HepG2 (cell line): ENCODE measurements around the gene PKP4. TPM values are rescaled to one million over a fixed set of nuclear protein-coding genes. Genes with fewer than 3 reads are reported as not detected.

ENCODE experiments used
- ATAC-seq: fragments of 200-7000 bp; cut with Tn5 transposase; 3 replicates; pipeline ENCODE4 v1.9.1; 2020; ENCODE audit warnings: mild to moderate bottlenecking, moderate library complexity
- BruUV-seq: library from RNA; stranded (reverse); fragments of 400-500 nt; replicated peaks from 2 replicates; lab custom pipeline; 2021; lab: Mats Ljungman, UMichigan
- CTCF ChIA-PET: fragments of 300-600 bp; formaldehyde crosslinking; extraction: SDS; loops from one replicate; lab custom pipeline; 2021; ENCODE audit warnings: low total read pairs, inconsistent platforms, low intra/inter-chr PET ratio; lab: Yijun Ruan, JAX
- POLR2A ChIA-PET: fragments of 350-600 bp; sonication (Branson Sonifier 250); formaldehyde crosslinking; loops from one replicate; lab custom pipeline; 2020; ENCODE audit warnings: antibody characterized with exemption, inconsistent platforms; lab: Yijun Ruan, JAX
- DNase-seq: peaks from one replicate; pipeline ENCODE4 v3.0.0-alpha.2; 2015; ENCODE audit warnings: low spot score
- FAIRE-seq: peaks from 3 replicates; lab custom pipeline; 2011; peaks lifted over from hg19 to GRCh38; lab: Jason Lieb, UNC
- H2AFZ ChIP-seq: one replicate; pipeline ENCODE4 v1.6.1; 2011; ENCODE audit warnings: low read length, inconsistent platforms
- H3K27ac ChIP-seq: fragments of 300-600 bp; 3 replicates; pipeline ENCODE4 v1.8.0; 2011; ENCODE audit warnings: mixed run types, mild to moderate bottlenecking, mixed read lengths, low read length, inconsistent platforms; ENCODE audit not compliant: insufficient read depth; ENCODE audit errors: extremely low read length
- H3K27me3 ChIP-seq, 2 experiments: fragments of 200-600 bp in 1 of 2; 2 replicates in 1 of 2; 3 replicates in 1 of 2; pipeline versions ENCODE4 v1.6.0 to v1.8.0; 2011; ENCODE audit warnings: low read length in 2 of 2, mild to moderate bottlenecking in 2 of 2, moderate library complexity in 2 of 2, inconsistent platforms in 1 of 2; ENCODE audit not compliant: insufficient read depth in 2 of 2, control insufficient read depth in 1 of 2
- H3K36me3 ChIP-seq, 2 experiments: fragments of 200-600 bp in 1 of 2; replicated peaks in 1 of 2; 2 replicates in 1 of 2; 3 replicates in 1 of 2; pipeline versions ENCODE4 v1.5.1 to v1.8.0; 2011; ENCODE audit warnings: low read length in 2 of 2, inconsistent platforms in 1 of 2; ENCODE audit not compliant: insufficient read depth in 2 of 2, control insufficient read depth in 1 of 2
- H3K4me1 ChIP-seq: 2 replicates; pipeline ENCODE4 v1.5.1; 2012; ENCODE audit warnings: low read length, inconsistent platforms; ENCODE audit not compliant: insufficient read depth
- H3K4me2 ChIP-seq: 2 replicates; pipeline ENCODE4 v1.6.0; 2011; ENCODE audit warnings: low read depth, low read length, inconsistent platforms
- H3K4me3 ChIP-seq, 3 experiments: fragments of 200-600 bp in 1 of 3; sonication (generic), shearing (Covaris generic) in 1 of 3; replicated peaks in 1 of 3; 2 replicates each; pipeline ENCODE4 v1.5.1; 2011 to 2016; ENCODE audit warnings: low read length in 3 of 3, inconsistent platforms in 2 of 3, low read depth in 2 of 3, mild to moderate bottlenecking in 2 of 3, control low read depth in 1 of 3, mixed read lengths in 1 of 3; ENCODE audit not compliant: insufficient read depth in 1 of 3
- H3K79me2 ChIP-seq: one replicate; pipeline ENCODE4 v1.6.1; 2011; ENCODE audit warnings: low read length, inconsistent platforms; ENCODE audit not compliant: insufficient read depth
- H3K9ac ChIP-seq: 2 replicates; pipeline ENCODE4 v1.6.0; 2011; ENCODE audit warnings: mild to moderate bottlenecking, low read depth, low read length, inconsistent platforms; ENCODE audit not compliant: insufficient read depth
- H3K9me3 ChIP-seq: 2 replicates; pipeline ENCODE4 v1.5.1; 2012; ENCODE audit warnings: mild to moderate bottlenecking, low read length
- H4K20me1 ChIP-seq: 2 replicates; pipeline ENCODE4 v1.6.0; 2011; ENCODE audit warnings: inconsistent platforms, mild to moderate bottlenecking, low read length, moderate library complexity; ENCODE audit not compliant: insufficient read depth
- NR3C1 ChIP-seq: sonication (generic); formaldehyde crosslinking; IDR thresholded peaks from 2 replicates; pipeline ENCODE4 v1.4.0; 2020; ENCODE audit warnings: missing genetic modification reagents
- NRL ChIP-seq: sonication (generic); formaldehyde crosslinking; IDR thresholded peaks from 2 replicates; pipeline ENCODE4 v1.5.0; 2020; ENCODE audit warnings: missing genetic modification reagents, mild to moderate bottlenecking, moderate library complexity, borderline replicate concordance
- SRSF9 ChIP-seq: fragments of 200-400 bp; formaldehyde crosslinking; IDR thresholded peaks from 2 replicates; pipeline ENCODE4 v1.6.1; 2018; ENCODE audit warnings: borderline replicate concordance, mild to moderate bottlenecking, low read depth, low read length; ENCODE audit not compliant: insufficient read depth, poor library complexity, severe bottlenecking
- ZFX ChIP-seq: sonication (generic); formaldehyde crosslinking; IDR thresholded peaks from 2 replicates; pipeline ENCODE4 v1.4.0; 2020; ENCODE audit warnings: mild to moderate bottlenecking, low read depth, missing genetic modification reagents, moderate library complexity
- ZNF253 ChIP-seq: sonication (generic); formaldehyde crosslinking; IDR thresholded peaks from 2 replicates; pipeline ENCODE4 v1.8.0; 2022; ENCODE audit warnings: mild to moderate bottlenecking, missing genetic modification reagents, borderline replicate concordance
- WGBS: methylation state at CpG from one replicate; pipeline ENCODE4 v1.1.6; 2017; ENCODE audit warnings: low lambda C conversion rate; 5-methylcytosine and 5-hydroxymethylcytosine counted together
- in situ Hi-C: cut with HindIII; loops from 2 replicates; pipeline ENCODE4 v1.10.0; 2017; ENCODE audit warnings: low pct_unique_long_range_greater_than_20kb; ENCODE audit not compliant: extremely low pct_ligation_motif_present
- intact Hi-C: fragments of 100-400 bp; cut with micrococcal nuclease; formaldehyde crosslinking; loops from one replicate; pipeline ENCODE4 v1.10.0; 2022; ENCODE audit not compliant: unreplicated experiment
- polyA plus RNA-seq, 8 experiments: library from polyadenylated mRNA; depleted of rRNA in 3 of 8; stranded (reverse) in 7 of 8; unstranded in 1 of 8; fragments of >200 nt; fragmentation: Illumina TruSeq in 4 of 8; extraction: Trizol in 4 of 8; gene quantifications; 2 replicates each; pipeline versions ENCODE4 v1.2.1 to v1.2.3, GENCODE V29; 2011 to 2016; ENCODE audit warnings: low read depth in 4 of 8, missing spikeins in 1 of 8, mixed read lengths in 1 of 8; ENCODE audit not compliant: insufficient read depth in 1 of 8
- total RNA-seq, 5 experiments: library from RNA; depleted of rRNA; stranded (reverse); fragments of >200 nt; fragmentation: Illumina TruSeq; extraction: Trizol; gene quantifications; 2 replicates each; pipeline ENCODE4 v1.2.3, GENCODE V29; 2016; ENCODE audit warnings: low read depth in 1 of 5
- TF ChIP-seq, protein P1 (sequence below): sonication (generic); formaldehyde crosslinking; IDR thresholded peaks from 2 replicates; pipeline ENCODE4 v1.5.0; 2020; ENCODE audit warnings: missing genetic modification reagents, mild to moderate bottlenecking, borderline replicate concordance
- TF ChIP-seq, protein P2 (sequence below): sonication (generic); formaldehyde crosslinking; IDR thresholded peaks from 2 replicates; pipeline ENCODE4 v1.5.0; 2020; ENCODE audit warnings: mild to moderate bottlenecking, missing genetic modification reagents
- TF ChIP-seq, protein P3 (sequence below): sonication (generic); formaldehyde crosslinking; IDR thresholded peaks from 2 replicates; pipeline ENCODE4 v1.4.0; 2020; ENCODE audit warnings: missing genetic modification reagents

Gene PKP4
- total and polyA plus RNA-seq, 2 of the 13 experiments (the other 11 are each of a cell fraction or from before 2014, with no cell fraction given), result 80.9 to 90.5 TPM

DNA sequence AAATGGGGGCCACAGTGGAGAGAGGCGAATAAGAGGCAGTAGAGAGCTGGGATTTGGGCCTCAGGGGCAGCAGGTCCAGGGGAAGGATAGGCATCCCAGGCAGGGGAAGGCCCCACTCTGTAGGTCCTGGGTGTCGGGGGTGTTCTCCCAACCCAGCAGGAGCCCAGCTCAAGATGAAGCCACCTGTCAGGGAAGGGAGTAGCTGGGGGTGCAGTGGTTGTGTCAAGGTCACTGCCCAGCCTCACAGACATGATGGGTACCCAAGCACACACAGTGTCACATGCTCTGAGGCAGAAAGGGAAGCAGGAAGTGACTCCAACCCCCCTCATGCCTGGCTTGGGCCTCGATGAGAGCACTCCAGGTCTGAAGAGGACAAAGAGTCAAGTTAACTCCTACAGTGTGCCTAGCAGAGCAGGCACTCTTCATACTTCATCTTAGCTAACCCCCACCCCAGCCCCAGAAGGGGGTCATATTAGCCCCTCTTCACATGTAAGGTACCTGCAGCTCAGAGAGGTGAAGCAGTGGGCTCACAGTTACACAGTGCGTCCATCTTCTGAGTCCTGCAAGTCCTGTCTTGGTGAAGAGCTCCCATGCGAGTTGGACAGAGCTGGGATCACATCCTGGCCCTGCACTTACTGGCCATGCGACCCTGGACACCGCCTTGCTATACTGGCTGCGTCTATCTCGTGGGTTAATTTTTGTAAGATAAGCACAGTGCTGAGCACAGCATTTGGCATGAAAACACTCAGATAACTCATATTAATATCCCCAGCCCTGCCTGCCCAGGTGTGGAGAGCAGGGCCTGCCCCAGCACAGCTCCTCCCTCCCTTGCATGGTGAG is 265.7 kb downstream of the PKP4 start:
- Histone ChIP-seq H4K20me1 (no peaks in the 10 kb centered on the region), H3K9me3 (no peaks in the 10 kb centered on the region), H3K4me3 (peak overlapping the region in 1 of 3 experiments; percentile 60; a peak in 1 of 6 replicates), H3K36me3 (no peaks in the 10 kb centered on the region), H3K27ac (no peak overlapping the region), H3K9ac (no peak overlapping the region), H3K27me3 (peaks cover 4 to 17% of the 10 kb centered on the region in 2 experiments; a peak in 2 of 5 replicates), H3K79me2 (no peaks in the 10 kb centered on the region), H3K4me2 (peak overlapping the region; percentile 87), H3K4me1 (peaks cover 53% of the 10 kb centered on the region), H2AFZ (no peak overlapping the region)
- in situ Hi-C loops, result no loop called here
- 70% methylated on average over 9 of the region's 9 CpGs for WGBS
- no TSS peak for BruUV-seq
- POLR2A ChIA-PET, result no interaction called here
- CTCF ChIA-PET, result no interaction called here
- no peak for FAIRE-seq
- no peak for DNase-seq
- intact Hi-C loops, result no loop called here
- no peak for ATAC-seq
- TF ChIP-seq ZNF253 (CRISPR knock-in tag) (0 out of 2 replicates have a peak, but pooled peaks have one; percentile 46), NRL (CRISPR knock-in tag) (peak; percentile 19; the same call in 1 of the 2 replicates), ZFX (CRISPR knock-in tag) (0 out of 2 replicates have a peak, but pooled peaks have one; percentile 7), SRSF9 (no peak), NR3C1 (CRISPR knock-in tag) (no peak)
- TF ChIP-seq, protein P1, sequence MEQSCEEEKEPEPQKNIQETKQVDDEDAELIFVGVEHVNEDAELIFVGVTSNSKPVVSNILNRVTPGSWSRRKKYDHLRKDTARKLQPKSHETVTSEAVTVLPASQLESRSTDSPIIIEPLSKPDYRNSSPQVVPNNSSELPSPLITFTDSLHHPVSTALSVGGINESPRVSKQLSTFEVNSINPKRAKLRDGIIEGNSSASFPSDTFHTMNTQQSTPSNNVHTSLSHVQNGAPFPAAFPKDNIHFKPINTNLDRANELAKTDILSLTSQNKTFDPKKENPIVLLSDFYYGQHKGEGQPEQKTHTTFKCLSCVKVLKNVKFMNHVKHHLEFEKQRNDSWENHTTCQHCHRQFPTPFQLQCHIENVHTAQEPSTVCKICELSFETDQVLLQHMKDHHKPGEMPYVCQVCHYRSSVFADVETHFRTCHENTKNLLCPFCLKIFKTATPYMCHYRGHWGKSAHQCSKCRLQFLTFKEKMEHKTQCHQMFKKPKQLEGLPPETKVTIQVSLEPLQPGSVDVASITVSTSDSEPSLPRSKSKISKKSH (CRISPR knock-in tag), result 0 out of 2 replicates have a peak, but pooled peaks have one; percentile 48
- TF ChIP-seq, protein P2, sequence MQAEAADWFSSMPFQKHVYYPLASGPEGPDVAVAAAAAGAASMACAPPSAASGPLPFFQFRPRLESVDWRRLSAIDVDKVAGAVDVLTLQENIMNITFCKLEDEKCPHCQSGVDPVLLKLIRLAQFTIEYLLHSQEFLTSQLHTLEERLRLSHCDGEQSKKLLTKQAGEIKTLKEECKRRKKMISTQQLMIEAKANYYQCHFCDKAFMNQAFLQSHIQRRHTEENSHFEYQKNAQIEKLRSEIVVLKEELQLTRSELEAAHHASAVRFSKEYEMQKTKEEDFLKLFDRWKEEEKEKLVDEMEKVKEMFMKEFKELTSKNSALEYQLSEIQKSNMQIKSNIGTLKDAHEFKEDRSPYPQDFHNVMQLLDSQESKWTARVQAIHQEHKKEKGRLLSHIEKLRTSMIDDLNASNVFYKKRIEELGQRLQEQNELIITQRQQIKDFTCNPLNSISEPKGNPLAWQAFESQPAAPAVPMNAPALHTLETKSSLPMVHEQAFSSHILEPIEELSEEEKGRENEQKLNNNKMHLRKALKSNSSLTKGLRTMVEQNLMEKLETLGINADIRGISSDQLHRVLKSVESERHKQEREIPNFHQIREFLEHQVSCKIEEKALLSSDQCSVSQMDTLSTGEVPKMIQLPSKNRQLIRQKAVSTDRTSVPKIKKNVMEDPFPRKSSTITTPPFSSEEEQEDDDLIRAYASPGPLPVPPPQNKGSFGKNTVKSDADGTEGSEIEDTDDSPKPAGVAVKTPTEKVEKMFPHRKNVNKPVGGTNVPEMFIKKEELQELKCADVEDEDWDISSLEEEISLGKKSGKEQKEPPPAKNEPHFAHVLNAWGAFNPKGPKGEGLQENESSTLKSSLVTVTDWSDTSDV (CRISPR knock-in tag), result 0 out of 2 replicates have a peak, but pooled peaks have one; percentile 33
- TF ChIP-seq, protein P3, sequence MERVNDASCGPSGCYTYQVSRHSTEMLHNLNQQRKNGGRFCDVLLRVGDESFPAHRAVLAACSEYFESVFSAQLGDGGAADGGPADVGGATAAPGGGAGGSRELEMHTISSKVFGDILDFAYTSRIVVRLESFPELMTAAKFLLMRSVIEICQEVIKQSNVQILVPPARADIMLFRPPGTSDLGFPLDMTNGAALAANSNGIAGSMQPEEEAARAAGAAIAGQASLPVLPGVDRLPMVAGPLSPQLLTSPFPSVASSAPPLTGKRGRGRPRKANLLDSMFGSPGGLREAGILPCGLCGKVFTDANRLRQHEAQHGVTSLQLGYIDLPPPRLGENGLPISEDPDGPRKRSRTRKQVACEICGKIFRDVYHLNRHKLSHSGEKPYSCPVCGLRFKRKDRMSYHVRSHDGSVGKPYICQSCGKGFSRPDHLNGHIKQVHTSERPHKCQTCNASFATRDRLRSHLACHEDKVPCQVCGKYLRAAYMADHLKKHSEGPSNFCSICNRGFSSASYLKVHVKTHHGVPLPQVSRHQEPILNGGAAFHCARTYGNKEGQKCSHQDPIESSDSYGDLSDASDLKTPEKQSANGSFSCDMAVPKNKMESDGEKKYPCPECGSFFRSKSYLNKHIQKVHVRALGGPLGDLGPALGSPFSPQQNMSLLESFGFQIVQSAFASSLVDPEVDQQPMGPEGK (CRISPR knock-in tag), result no peak
